ENCODE data around the gene BAG3.
A peak's percentile ranks its signal among the peaks of the same experiment; 100 is the strongest.
"Not testable (repeated sequence)": the region's sequence is repeated elsewhere in the genome, so short reads cannot be mapped to it uniquely, and the experiment has no call there.

Gene BAG3

DNA sequence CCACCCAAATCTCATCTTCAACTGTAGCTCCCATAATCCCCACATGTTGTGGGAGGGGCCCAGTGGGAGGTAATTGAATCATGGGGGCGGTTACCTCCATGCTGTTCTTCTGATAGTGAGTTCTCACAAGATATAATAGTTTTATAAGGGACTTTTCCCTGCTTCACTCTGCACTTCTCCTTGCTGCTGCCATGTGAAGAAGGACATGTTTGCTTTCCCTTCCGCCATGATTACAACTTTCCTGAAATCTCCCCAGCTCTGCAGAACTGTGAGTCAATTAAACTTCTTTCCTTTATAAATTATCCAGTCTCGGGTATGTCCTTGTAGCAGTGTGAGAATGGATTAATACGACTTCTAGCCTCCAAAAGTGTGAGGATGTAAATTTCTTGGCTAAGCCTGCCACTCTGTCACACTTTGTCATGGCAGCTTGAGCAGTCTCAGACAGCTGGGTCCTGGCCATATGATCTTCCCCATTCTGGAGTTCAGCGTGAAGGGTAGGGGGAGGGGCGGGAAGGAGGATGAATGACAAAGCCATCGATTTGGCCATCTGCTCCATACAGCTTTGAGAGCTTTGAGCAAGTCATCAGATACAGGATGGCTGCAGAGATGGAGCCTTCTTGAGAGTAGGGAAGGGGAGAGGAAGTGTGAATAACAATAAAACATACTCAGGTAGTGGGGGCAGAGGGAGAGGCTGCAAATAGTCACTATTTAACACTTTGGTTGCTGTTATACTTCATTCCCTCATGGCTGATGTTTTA is 55.5 kb downstream of the BAG3 start:
- Histone ChIP-seq H3K4me1 (ENCODE audit: control insufficient read depth, low read depth, low read length) (peaks cover 5% of the 10 kb centered on the region), H3K9me3 (ENCODE audit: control insufficient read depth, low read depth, low read length) (peaks cover 2% of the 10 kb centered on the region), H3K27ac (ENCODE audit: low read length) (no peak overlapping the region), H3K27me3 (ENCODE audit: control insufficient read depth, insufficient read depth, low read length) (no peaks in the 10 kb centered on the region), H3K36me3 (ENCODE audit: control insufficient read depth, low read depth, low read length) (no peaks in the 10 kb centered on the region), H3K4me3 (ENCODE audit: low read length) (no peak overlapping the region), H3K9ac (ENCODE audit: low read length) (no peak overlapping the region)

DNA sequence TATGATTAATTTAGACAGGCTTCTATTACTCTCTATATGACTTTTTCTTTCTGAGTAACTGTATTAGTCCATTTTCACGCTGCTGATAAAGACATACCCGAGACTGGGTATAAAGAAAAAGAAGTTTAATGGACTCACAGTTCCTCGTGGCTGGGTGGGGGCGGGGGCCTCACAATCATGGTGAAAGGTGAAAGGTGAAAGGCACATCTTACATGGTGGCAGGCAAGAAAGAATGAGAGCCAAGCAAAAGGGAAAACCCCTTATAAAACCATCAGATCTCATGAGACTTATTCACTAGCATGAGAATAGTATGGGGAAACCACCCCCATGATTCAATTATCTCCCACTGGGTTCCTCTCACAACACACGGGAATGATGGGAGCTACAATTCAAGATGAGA is 56.2 kb downstream of the BAG3 start:
- not testable (repeated sequence) for H3K36me3 ChIP-seq (ENCODE audit: control insufficient read depth, low read depth, low read length); H3K9me3 ChIP-seq (ENCODE audit: control insufficient read depth, low read depth, low read length); H3K27ac ChIP-seq (ENCODE audit: low read length); H3K9ac ChIP-seq (ENCODE audit: low read length); H3K4me1 ChIP-seq (ENCODE audit: control insufficient read depth, low read depth, low read length); H3K4me3 ChIP-seq (ENCODE audit: low read length); H3K27me3 ChIP-seq (ENCODE audit: control insufficient read depth, insufficient read depth, low read length)

DNA sequence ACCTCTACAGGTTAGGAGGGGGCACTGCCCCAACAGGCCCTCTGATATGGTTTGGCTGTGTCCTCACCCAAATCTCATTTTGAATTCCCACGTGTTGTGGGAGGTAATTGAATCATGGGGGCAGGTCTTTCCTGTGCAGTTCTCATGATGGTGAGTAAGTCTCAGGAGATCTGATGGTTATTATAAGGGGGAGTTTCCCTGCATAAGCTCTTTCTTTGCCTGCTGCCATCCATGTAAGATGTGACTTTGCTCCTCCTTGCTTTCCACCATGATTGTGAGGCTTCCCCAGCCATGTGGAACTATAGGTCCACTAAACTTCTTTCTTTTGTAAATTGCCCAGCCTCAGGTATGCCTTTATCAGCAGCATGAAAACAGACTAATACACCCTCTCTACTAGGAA is 59.8 kb downstream of the BAG3 start:
- not testable (repeated sequence) for H3K9ac ChIP-seq (ENCODE audit: low read length); H3K27me3 ChIP-seq (ENCODE audit: control insufficient read depth, insufficient read depth, low read length); H3K4me1 ChIP-seq (ENCODE audit: control insufficient read depth, low read depth, low read length); H3K36me3 ChIP-seq (ENCODE audit: control insufficient read depth, low read depth, low read length); H3K27ac ChIP-seq (ENCODE audit: low read length); H3K4me3 ChIP-seq (ENCODE audit: low read length); H3K9me3 ChIP-seq (ENCODE audit: control insufficient read depth, low read depth, low read length)

DNA sequence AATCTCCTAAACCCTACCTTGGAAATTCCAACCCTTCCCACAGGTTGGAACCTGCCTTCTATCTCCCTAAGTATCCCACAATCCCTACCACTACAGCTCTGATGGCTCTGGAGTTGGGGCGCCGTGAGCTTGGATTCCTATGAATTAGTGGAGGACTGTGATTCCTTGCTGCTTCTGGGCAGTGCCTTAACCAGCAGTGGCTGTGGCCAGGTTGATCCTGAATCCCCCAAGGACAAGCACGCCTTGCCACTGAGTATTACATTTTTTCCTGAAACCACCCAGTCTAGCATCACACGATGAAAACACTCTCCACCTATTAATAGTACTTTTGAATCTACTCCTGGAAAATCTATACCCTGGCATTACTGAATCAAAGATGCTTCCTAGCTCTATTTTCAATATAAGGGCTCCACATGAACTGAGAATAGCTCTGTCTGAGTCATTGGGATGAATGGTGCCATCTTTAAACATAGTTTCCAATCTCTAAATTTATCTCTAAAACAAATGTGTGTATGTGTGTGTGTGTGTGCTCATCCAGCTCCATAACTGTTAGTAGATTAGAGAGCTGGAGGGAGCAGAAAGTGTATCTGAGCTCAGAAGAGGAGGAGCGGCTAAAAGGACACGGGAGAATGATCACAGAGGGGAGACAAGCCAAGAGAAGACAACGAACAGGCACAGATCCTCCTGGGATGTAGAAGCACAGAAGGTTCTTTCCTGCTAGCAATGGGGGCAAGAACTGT is 62.7 kb downstream of the BAG3 start:
- no peak overlapping the region for H3K27ac ChIP-seq (ENCODE audit: low read length)
- H3K27me3 ChIP-seq (ENCODE audit: control insufficient read depth, insufficient read depth, low read length) = no peaks in the 10 kb centered on the region
- H3K9ac ChIP-seq (ENCODE audit: low read length) = no peak overlapping the region
- H3K36me3 ChIP-seq (ENCODE audit: control insufficient read depth, low read depth, low read length) = no peaks in the 10 kb centered on the region
- H3K9me3 ChIP-seq (ENCODE audit: control insufficient read depth, low read depth, low read length) = peaks cover 2% of the 10 kb centered on the region
- H3K4me3 ChIP-seq (ENCODE audit: low read length) = no peak overlapping the region
- no peaks in the 10 kb centered on the region for H3K4me1 ChIP-seq (ENCODE audit: control insufficient read depth, low read depth, low read length)

- H3K4me1 ChIP-seq (ENCODE audit: control insufficient read depth, low read depth, low read length) = no peaks in the 10 kb centered on the region
These were observed 63.3 kb downstream of the BAG3 start for GRCh38 chr10:119714484-119714816.

GRCh38 chr10:119715628-119716505 is 64.7 kb downstream of the BAG3 start:
- Histone ChIP-seq H3K4me3 (ENCODE audit: low read length) (no peak overlapping the region), H3K9ac (ENCODE audit: low read length) (no peak overlapping the region), H3K27me3 (ENCODE audit: control insufficient read depth, insufficient read depth, low read length) (no peaks in the 10 kb centered on the region), H3K27ac (ENCODE audit: low read length) (no peak overlapping the region), H3K4me1 (ENCODE audit: control insufficient read depth, low read depth, low read length) (no peaks in the 10 kb centered on the region), H3K9me3 (ENCODE audit: control insufficient read depth, low read depth, low read length) (peaks cover 5% of the 10 kb centered on the region), H3K36me3 (ENCODE audit: control insufficient read depth, low read depth, low read length) (no peaks in the 10 kb centered on the region)

More at GRCh38 chr10:119714484-119714816, 63.3 kb downstream of the BAG3 start:
- Histone ChIP-seq H3K4me3 (ENCODE audit: low read length) (no peak overlapping the region), H3K9ac (ENCODE audit: low read length) (no peak overlapping the region), H3K9me3 (ENCODE audit: control insufficient read depth, low read depth, low read length) (peaks cover 2% of the 10 kb centered on the region), H3K27me3 (ENCODE audit: control insufficient read depth, insufficient read depth, low read length) (no peaks in the 10 kb centered on the region), H3K27ac (ENCODE audit: low read length) (no peak overlapping the region), H3K36me3 (ENCODE audit: control insufficient read depth, low read depth, low read length) (no peaks in the 10 kb centered on the region)

- no peak overlapping the region for H3K27ac ChIP-seq (ENCODE audit: low read length)
- H3K4me1 ChIP-seq (ENCODE audit: control insufficient read depth, low read depth, low read length) = peaks cover 16% of the 10 kb centered on the region
- H3K9ac ChIP-seq (ENCODE audit: low read length) = no peak overlapping the region
- H3K36me3 ChIP-seq (ENCODE audit: control insufficient read depth, low read depth, low read length) = no peaks in the 10 kb centered on the region
- H3K9me3 ChIP-seq (ENCODE audit: control insufficient read depth, low read depth, low read length) = peaks cover 3% of the 10 kb centered on the region
- no peak overlapping the region for H3K4me3 ChIP-seq (ENCODE audit: low read length)
- H3K27me3 ChIP-seq (ENCODE audit: control insufficient read depth, insufficient read depth, low read length) = no peaks in the 10 kb centered on the region
These were observed 72.0 kb downstream of the BAG3 start for GRCh38 chr10:119723161-119723560.

DNA sequence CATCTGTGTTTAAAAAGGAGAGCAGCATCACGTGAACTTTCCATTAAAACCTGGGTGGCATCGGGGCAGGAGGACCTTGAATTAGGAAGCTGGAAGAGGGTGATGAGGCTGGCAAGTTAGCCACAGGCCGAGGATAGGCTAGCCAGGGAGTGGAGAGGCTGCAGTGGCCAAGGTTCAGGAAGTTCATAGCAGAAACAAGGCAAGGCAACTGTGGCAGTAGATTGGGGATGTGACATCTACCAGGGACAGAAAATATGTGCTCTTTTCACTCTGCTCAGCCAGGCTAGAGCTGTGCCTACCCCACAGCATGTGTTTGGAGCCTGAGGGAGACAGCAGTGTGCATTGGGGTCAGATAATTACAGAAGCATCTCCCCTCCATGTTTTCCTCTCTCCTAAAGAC is 72.4 kb downstream of the BAG3 start:
- H3K9me3 ChIP-seq (ENCODE audit: control insufficient read depth, low read depth, low read length) = peaks cover 3% of the 10 kb centered on the region
- H3K4me1 ChIP-seq (ENCODE audit: control insufficient read depth, low read depth, low read length) = peaks cover 16% of the 10 kb centered on the region
- H3K36me3 ChIP-seq (ENCODE audit: control insufficient read depth, low read depth, low read length) = no peaks in the 10 kb centered on the region
- H3K4me3 ChIP-seq (ENCODE audit: low read length) = no peak overlapping the region
- no peak overlapping the region for H3K9ac ChIP-seq (ENCODE audit: low read length)
- H3K27ac ChIP-seq (ENCODE audit: low read length) = no peak overlapping the region
- H3K27me3 ChIP-seq (ENCODE audit: control insufficient read depth, insufficient read depth, low read length) = no peaks in the 10 kb centered on the region

DNA sequence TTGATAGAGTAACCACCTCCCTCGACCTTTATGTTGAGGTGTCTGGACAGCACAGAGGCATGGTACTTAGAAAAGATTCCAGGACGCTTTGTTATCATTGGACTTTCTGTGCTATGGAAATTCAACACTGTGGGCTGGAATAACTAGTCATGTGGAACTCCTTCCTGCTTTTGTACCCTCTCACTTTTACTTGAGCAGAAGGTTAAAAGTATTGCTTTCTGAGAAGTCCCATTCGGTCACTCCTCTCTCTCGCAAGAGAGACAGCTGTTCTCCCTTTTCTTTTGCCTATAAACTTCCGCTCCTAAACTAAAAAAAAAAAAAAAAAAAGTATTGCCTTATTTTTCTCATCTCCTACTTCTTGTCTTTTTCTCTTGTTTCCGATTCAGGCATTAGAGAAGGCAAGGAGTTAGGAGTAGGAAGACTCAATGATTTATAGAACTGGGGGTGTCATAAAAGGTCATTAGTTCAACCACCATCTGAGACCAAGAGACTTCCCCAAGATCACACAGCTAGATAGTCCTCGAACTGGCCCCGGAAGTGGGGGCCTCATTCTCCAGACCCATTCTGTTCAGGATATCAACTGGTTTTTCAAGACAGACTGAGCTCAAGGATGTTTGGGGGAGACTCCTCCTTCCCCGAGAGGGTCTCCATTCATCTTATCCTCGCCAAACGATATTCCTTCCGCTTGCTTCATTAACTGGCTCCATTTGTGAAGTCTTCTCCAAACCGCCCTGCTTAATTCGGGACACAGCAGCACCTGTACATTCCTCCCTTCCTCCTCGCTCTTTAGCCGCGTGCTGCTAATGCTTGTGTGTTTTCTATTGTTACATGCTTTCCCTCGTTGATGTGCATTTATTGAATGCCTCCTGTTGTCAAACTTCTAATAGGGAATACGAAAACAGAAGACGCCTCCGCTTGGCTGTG is 73.7 kb downstream of the BAG3 start:
- Histone ChIP-seq H3K4me1 (ENCODE audit: control insufficient read depth, low read depth, low read length) (peaks cover 16% of the 10 kb centered on the region), H3K9me3 (ENCODE audit: control insufficient read depth, low read depth, low read length) (peaks cover 3% of the 10 kb centered on the region), H3K36me3 (ENCODE audit: control insufficient read depth, low read depth, low read length) (no peaks in the 10 kb centered on the region), H3K9ac (ENCODE audit: low read length) (peak overlapping the region; percentile 57), H3K4me3 (ENCODE audit: low read length) (peak overlapping the region; percentile 78), H3K27me3 (ENCODE audit: control insufficient read depth, insufficient read depth, low read length) (no peaks in the 10 kb centered on the region), H3K27ac (ENCODE audit: low read length) (no peak overlapping the region)

DNA sequence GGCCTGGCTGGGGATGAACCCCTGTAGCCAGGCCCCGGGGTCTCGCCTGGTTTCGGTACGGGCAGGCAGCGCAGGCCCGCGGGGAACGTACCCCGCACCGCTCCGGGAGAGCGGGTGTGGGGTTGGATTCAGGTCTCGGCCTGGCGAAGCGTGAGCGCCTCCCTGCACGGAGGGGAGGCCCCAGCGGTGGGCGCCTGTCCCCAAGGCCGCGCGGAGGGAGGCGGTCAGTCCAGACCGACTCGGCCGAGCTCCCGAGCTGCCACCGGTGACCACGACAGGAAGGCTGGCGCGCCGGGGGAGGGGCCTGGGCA is 74.3 kb downstream of the BAG3 start:
- Histone ChIP-seq H3K4me3 (ENCODE audit: low read length) (peak overlapping the region; percentile 78), H3K9ac (ENCODE audit: low read length) (peak overlapping the region; percentile 57), H3K27me3 (ENCODE audit: control insufficient read depth, insufficient read depth, low read length) (no peaks in the 10 kb centered on the region), H3K9me3 (ENCODE audit: control insufficient read depth, low read depth, low read length) (no peaks in the 10 kb centered on the region), H3K27ac (ENCODE audit: low read length) (no peak overlapping the region), H3K4me1 (ENCODE audit: control insufficient read depth, low read depth, low read length) (peaks cover 16% of the 10 kb centered on the region), H3K36me3 (ENCODE audit: control insufficient read depth, low read depth, low read length) (no peaks in the 10 kb centered on the region)
